Measurements from ENCODE around the gene HES4. TPM values are rescaled to one million over a fixed set of nuclear protein-coding genes. Genes with fewer than 3 reads are reported as not detected.

Gene HES4
- total RNA-seq, 1 experiment from 2014 or later: 18.5 TPM

DNA sequence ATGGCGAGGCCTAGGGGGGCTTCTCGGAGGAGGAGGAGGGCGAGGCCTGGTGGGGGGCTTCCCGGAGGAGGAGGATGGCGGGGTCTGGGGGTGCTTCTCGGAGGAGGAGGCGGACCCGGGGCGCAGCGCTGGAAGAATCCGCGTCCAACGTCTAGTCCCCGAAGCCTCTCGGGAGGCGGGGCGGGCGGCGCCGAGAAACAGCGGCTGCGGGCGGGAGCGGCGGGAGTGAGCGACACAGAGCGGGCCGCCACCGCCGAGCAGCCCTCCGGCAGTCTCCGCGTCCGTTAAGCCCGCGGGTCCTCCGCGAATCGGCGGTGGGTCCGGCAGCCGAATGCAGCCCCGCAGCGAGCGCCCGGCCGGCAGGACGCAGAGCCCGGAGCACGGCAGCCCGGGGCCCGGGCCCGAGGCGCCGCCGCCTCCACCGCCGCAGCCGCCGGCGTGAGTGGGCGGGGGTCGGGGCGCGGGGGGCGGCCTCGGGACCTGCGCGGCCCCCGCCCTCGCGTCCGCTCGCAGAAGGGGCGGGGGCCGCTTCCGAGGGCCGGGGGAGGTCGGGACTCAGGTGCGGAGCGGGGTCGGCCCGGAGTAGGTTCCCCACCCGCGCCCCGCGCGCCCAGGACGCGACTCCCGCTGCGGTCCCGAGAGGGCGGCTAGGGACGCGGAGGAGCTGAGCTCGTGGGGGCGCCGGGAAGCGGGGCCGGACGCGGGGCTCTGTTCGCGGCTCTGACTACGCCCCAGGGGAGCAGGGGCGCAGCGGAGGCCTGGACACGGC is 39.4 kb downstream of the HES4 start, which contains the start of gene KLHL17:
KLHL17 (plus strand) TSS at position 222 of the 769 bp plus-strand sequence; CDS start at position 332, 110 bp downstream.
- peaks cover 12% of the 10 kb centered on the region for H3K4me1 ChIP-seq (ENCODE audit: insufficient read depth, low read length, poor library complexity, severe bottlenecking)
- CTCF ChIA-PET: no interaction called here
- intact Hi-C loops (cut with micrococcal nuclease; ENCODE audit: unreplicated experiment): no loop called here
- POLR2A ChIA-PET (ENCODE audit: low non-redundant PET): no interaction called here
- no TSS peak for BruUV-seq (replicated peaks)
- no peak for TF ChIP-seq EZH2 (IDR thresholded peaks at IDR 0.05; ENCODE audit: borderline replicate concordance, low read depth, low read length, poor library complexity, severe bottlenecking)
- TF ChIP-seq, protein P1, sequence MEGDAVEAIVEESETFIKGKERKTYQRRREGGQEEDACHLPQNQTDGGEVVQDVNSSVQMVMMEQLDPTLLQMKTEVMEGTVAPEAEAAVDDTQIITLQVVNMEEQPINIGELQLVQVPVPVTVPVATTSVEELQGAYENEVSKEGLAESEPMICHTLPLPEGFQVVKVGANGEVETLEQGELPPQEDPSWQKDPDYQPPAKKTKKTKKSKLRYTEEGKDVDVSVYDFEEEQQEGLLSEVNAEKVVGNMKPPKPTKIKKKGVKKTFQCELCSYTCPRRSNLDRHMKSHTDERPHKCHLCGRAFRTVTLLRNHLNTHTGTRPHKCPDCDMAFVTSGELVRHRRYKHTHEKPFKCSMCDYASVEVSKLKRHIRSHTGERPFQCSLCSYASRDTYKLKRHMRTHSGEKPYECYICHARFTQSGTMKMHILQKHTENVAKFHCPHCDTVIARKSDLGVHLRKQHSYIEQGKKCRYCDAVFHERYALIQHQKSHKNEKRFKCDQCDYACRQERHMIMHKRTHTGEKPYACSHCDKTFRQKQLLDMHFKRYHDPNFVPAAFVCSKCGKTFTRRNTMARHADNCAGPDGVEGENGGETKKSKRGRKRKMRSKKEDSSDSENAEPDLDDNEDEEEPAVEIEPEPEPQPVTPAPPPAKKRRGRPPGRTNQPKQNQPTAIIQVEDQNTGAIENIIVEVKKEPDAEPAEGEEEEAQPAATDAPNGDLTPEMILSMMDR (conservative IDR thresholded peaks at IDR 0.05; ENCODE audit: low read depth, low read length): no peak
- H3K9me3 ChIP-seq (ENCODE audit: low read depth, low read length, poor library complexity, severe bottlenecking): no peaks in the 10 kb centered on the region
- no peaks in the 10 kb centered on the region for H3K27me3 ChIP-seq (replicated peaks; ENCODE audit: insufficient read depth, low read depth, low read length, poor library complexity)
- peak within 1 kb of the TSS; percentile 98 for H3K4me3 ChIP-seq (ENCODE audit: low read depth, low read length, poor library complexity, severe bottlenecking)
- DNase-seq (ENCODE audit: low spot score): peak; percentile 91
- peak within 1 kb of the TSS; percentile 65 for H3K27ac ChIP-seq (ENCODE audit: low read depth, low read length, poor library complexity, severe bottlenecking)
- peaks cover 22% of the 10 kb centered on the region for H3K36me3 ChIP-seq (ENCODE audit: insufficient read depth, low read length, poor library complexity, severe bottlenecking)

DNA sequence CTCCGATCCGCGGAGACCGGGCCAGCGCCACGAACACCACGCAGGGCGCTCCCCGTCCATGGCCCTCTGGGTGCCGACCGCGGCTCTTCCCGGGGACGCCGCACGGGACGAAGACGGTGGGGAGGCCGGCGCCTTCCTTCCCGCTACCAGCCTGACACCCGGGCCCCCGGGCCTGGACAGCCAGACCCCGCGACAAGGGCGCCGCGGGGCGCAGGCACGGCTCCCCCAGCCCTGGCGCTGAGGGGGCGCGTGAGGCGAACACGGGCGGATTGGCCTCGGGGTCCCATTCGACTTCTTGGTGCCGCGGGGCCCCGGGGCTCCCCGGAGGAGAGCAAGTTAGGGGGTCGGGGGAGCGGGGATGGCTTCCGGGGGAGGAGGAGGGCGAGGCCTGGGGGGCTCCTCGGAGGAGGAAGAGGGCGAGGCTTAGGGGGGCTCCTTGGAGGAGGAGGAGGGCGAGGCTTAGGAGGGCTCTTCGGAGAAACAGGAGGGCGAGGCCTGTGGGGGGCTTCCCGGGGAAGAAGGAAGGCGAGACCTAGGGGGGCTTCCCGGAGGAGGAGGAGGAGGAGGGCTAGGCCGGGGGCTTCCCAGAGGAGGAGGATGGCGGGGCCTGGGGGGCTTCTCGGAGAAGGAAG is 40.0 kb downstream of the HES4 start:
- Histone ChIP-seq H3K4me3 (ENCODE audit: low read depth, low read length, poor library complexity, severe bottlenecking) (peak overlapping the region; percentile 98), H3K4me1 (ENCODE audit: insufficient read depth, low read length, poor library complexity, severe bottlenecking) (peaks cover 12% of the 10 kb centered on the region), H3K36me3 (ENCODE audit: insufficient read depth, low read length, poor library complexity, severe bottlenecking) (peaks cover 29% of the 10 kb centered on the region), H3K9me3 (ENCODE audit: low read depth, low read length, poor library complexity, severe bottlenecking) (no peaks in the 10 kb centered on the region), H3K27ac (ENCODE audit: low read depth, low read length, poor library complexity, severe bottlenecking) (peak overlapping the region; percentile 65), H3K27me3 (replicated peaks; ENCODE audit: insufficient read depth, low read depth, low read length, poor library complexity) (no peaks in the 10 kb centered on the region)
- no peak for DNase-seq (ENCODE audit: low spot score)
- intact Hi-C loops (cut with micrococcal nuclease; ENCODE audit: unreplicated experiment): no loop called here
- no peak for TF ChIP-seq EZH2 (IDR thresholded peaks at IDR 0.05; ENCODE audit: borderline replicate concordance, low read depth, low read length, poor library complexity, severe bottlenecking)
- POLR2A ChIA-PET (ENCODE audit: low non-redundant PET): no interaction called here
- BruUV-seq (replicated peaks): no TSS peak
- CTCF ChIA-PET: no interaction called here

DNA sequence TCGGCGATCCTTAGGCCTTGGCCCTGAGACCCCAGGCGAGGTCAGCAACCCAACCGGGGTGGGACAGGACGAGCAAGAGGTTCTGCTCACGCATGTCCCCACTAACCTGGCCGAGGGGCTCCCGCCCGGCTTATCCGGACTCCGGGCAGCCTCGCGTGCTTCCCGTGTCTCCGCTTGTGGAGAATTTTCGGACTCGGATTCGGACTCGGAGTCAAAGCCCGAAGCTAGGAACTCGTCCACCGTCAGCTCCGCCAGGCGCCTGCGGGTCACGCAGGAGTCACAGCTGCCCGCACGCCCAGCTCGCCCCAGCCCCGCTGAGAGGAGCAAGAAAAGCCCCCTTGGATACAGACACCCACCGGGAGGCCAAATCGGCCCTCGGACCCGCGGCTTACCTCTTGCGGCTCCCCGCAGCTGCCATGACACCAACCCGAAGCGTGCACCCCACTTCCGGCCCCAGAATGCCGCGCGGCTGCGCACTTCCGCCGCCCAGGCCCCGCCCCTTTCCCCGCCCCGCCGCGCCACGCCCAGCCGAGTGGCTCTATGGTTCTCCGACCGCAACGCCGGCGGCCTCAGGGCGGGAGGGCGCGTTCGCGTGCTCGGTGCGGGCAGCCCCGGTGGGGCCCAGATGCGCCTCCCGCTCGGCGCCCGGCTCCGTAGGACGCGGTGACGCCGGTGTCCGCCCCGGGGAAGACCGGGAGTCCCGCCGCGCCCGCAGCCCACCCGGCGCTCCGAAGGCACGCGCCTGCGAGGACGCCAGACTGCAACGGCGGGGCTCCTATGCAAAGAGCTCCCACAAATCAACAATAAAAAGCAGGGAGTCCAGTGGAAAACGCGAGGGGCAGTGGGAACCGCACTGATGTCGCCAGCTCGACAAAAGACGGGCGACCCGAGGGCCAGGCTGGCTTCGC is 40.8 kb downstream of the HES4 start, which contains the start of gene NOC2L:
NOC2L (minus strand) TSS at position 434 of the 908 bp plus-strand sequence; CDS start at position 418, 16 bp downstream.
- Histone ChIP-seq H3K4me3 (ENCODE audit: low read depth, low read length, poor library complexity, severe bottlenecking) (peak within 1 kb of the TSS; percentile 98), H3K36me3 (ENCODE audit: insufficient read depth, low read length, poor library complexity, severe bottlenecking) (peaks cover 37% of the 10 kb centered on the region), H3K27ac (ENCODE audit: low read depth, low read length, poor library complexity, severe bottlenecking) (peak within 1 kb of the TSS; percentile 84), H3K4me1 (ENCODE audit: insufficient read depth, low read length, poor library complexity, severe bottlenecking) (peaks cover 12% of the 10 kb centered on the region), H3K27me3 (replicated peaks; ENCODE audit: insufficient read depth, low read depth, low read length, poor library complexity) (no peaks in the 10 kb centered on the region), H3K9me3 (ENCODE audit: low read depth, low read length, poor library complexity, severe bottlenecking) (no peaks in the 10 kb centered on the region)
- CTCF ChIA-PET: no interaction called here
- TSS peak; percentile 83 for BruUV-seq (replicated peaks)
- intact Hi-C loops (cut with micrococcal nuclease; ENCODE audit: unreplicated experiment): no loop called here
- TF ChIP-seq EZH2 (IDR thresholded peaks at IDR 0.05; ENCODE audit: borderline replicate concordance, low read depth, low read length, poor library complexity, severe bottlenecking): no peak
- TF ChIP-seq, protein P1 (conservative IDR thresholded peaks at IDR 0.05; ENCODE audit: low read depth, low read length): no peak
- POLR2A ChIA-PET (ENCODE audit: low non-redundant PET): no interaction called here
- peak; percentile 95 for DNase-seq (ENCODE audit: low spot score)

Measured in A673 (cell line).